ENCODE measurements around the gene USP6. TPM values are rescaled to one million over a fixed set of nuclear protein-coding genes. Genes with fewer than 3 reads are reported as not detected.
"Not testable (repeated sequence)": the region's sequence is repeated elsewhere in the genome, so short reads cannot be mapped to it uniquely, and the experiment has no call there.

Gene USP6
- total RNA-seq, 1 experiment from 2014 or later, result 0.11 TPM

- H3K4me2 ChIP-seq, result no peak overlapping the region
- ChIA-PET CTCF (no interaction called here), POLR2A (ENCODE audit: unreplicated experiment) (no interaction called here)
- no peaks in the 10 kb centered on the region for H3K36me3 ChIP-seq (ENCODE audit: low read depth)
- DNase-seq, result no peak
- H4K20me1 ChIP-seq (ENCODE audit: insufficient read depth), result no peaks in the 10 kb centered on the region
- peaks cover 96% of the 10 kb centered on the region for H3K27me3 ChIP-seq (ENCODE audit: insufficient read depth, low read depth)
- no peaks in the 10 kb centered on the region for H3K79me2 ChIP-seq (ENCODE audit: low read depth)
- no peaks in the 10 kb centered on the region for H3K9me2 ChIP-seq (ENCODE audit: insufficient read depth)
- H2AFZ ChIP-seq, result no peak overlapping the region
- no peak for TF ChIP-seq CTCF (conservative IDR thresholded peaks at IDR 0.05)
- TF ChIP-seq EZH2 (IDR thresholded peaks at IDR 0.05; ENCODE audit: low read depth), result no peak
- H3K9me3 ChIP-seq (ENCODE audit: insufficient read depth, low read depth), result no peaks in the 10 kb centered on the region
- H3K27ac ChIP-seq, result no peak overlapping the region
- intact Hi-C loops (cut with micrococcal nuclease; ENCODE audit: unreplicated experiment), result no loop called here
- H3K4me1 ChIP-seq (replicated peaks; ENCODE audit: insufficient read depth), result no peaks in the 10 kb centered on the region
- H3K4me3 ChIP-seq, result no peak overlapping the region
- no peaks in the 10 kb centered on the region for H3F3A ChIP-seq (ENCODE audit: insufficient read depth, low read depth)
- no TSS peak for BruUV-seq (replicated peaks)
Measured at GRCh38 chr17:5131146-5131715, 15.4 kb downstream of the USP6 start.

GRCh38 chr17:5131799-5132502, 16.1 kb downstream of the USP6 start:
- H3K9me3 ChIP-seq (ENCODE audit: insufficient read depth, low read depth); H3K4me1 ChIP-seq (replicated peaks; ENCODE audit: insufficient read depth); H4K20me1 ChIP-seq (ENCODE audit: insufficient read depth); H3F3A ChIP-seq (ENCODE audit: insufficient read depth, low read depth); DNase-seq; CTCF ChIA-PET; H3K4me3 ChIP-seq; H3K9me2 ChIP-seq (ENCODE audit: insufficient read depth); H3K27ac ChIP-seq; H3K36me3 ChIP-seq (ENCODE audit: low read depth); H3K4me2 ChIP-seq; intact Hi-C loops (cut with micrococcal nuclease; ENCODE audit: unreplicated experiment); POLR2A ChIA-PET (ENCODE audit: unreplicated experiment); H2AFZ ChIP-seq; BruUV-seq (replicated peaks); H3K79me2 ChIP-seq (ENCODE audit: low read depth): not testable (repeated sequence)
- H3K27me3 ChIP-seq (ENCODE audit: insufficient read depth, low read depth), result peaks cover 98% of the 10 kb centered on the region

GRCh38 chr17:5132503-5133225, 16.8 kb downstream of the USP6 start:
- POLR2A ChIA-PET (ENCODE audit: unreplicated experiment); H3K36me3 ChIP-seq (ENCODE audit: low read depth); intact Hi-C loops (cut with micrococcal nuclease; ENCODE audit: unreplicated experiment); H3K4me2 ChIP-seq; H2AFZ ChIP-seq; H3K79me2 ChIP-seq (ENCODE audit: low read depth); CTCF ChIA-PET; H3K9me3 ChIP-seq (ENCODE audit: insufficient read depth, low read depth); H4K20me1 ChIP-seq (ENCODE audit: insufficient read depth); H3K4me3 ChIP-seq; H3K4me1 ChIP-seq (replicated peaks; ENCODE audit: insufficient read depth); BruUV-seq (replicated peaks); DNase-seq; H3K9me2 ChIP-seq (ENCODE audit: insufficient read depth); H3K27ac ChIP-seq; H3F3A ChIP-seq (ENCODE audit: insufficient read depth, low read depth): not testable (repeated sequence)
- H3K27me3 ChIP-seq (ENCODE audit: insufficient read depth, low read depth), result peaks cover 98% of the 10 kb centered on the region

- Histone ChIP-seq H3K79me2 (ENCODE audit: low read depth) (no peaks in the 10 kb centered on the region), H3K9me2 (ENCODE audit: insufficient read depth) (no peaks in the 10 kb centered on the region), H3K27ac (no peak overlapping the region), H3F3A (ENCODE audit: insufficient read depth, low read depth) (no peaks in the 10 kb centered on the region), H3K4me1 (replicated peaks; ENCODE audit: insufficient read depth) (no peaks in the 10 kb centered on the region), H4K20me1 (ENCODE audit: insufficient read depth) (no peaks in the 10 kb centered on the region), H3K36me3 (ENCODE audit: low read depth) (no peaks in the 10 kb centered on the region), H3K27me3 (ENCODE audit: insufficient read depth, low read depth) (peaks cover 98% of the 10 kb centered on the region), H3K4me2 (no peak overlapping the region), H3K9me3 (ENCODE audit: insufficient read depth, low read depth) (no peaks in the 10 kb centered on the region), H3K4me3 (no peak overlapping the region), H2AFZ (no peak overlapping the region)
- BruUV-seq (replicated peaks), result no TSS peak
- CTCF ChIA-PET, result no interaction called here
- intact Hi-C loops (cut with micrococcal nuclease; ENCODE audit: unreplicated experiment), result no loop called here
- TF ChIP-seq EZH2 (IDR thresholded peaks at IDR 0.05; ENCODE audit: low read depth), result no peak
- TF ChIP-seq CTCF (conservative IDR thresholded peaks at IDR 0.05), result no peak
- POLR2A ChIA-PET (ENCODE audit: unreplicated experiment), result interaction anchor here (0.6 kb wide), 1 partner anchor 1627 kb away, joined by 22 read pairs; no protein-coding TSS in a partner anchor
- DNase-seq, result no peak
Measured at GRCh38 chr17:5133311-5133710, 17.5 kb downstream of the USP6 start.

GRCh38 chr17:5133961-5134360, 18.1 kb downstream of the USP6 start:
- DNase-seq; H2AFZ ChIP-seq; intact Hi-C loops (cut with micrococcal nuclease; ENCODE audit: unreplicated experiment); H3K4me1 ChIP-seq (replicated peaks; ENCODE audit: insufficient read depth); CTCF ChIA-PET; BruUV-seq (replicated peaks); H3K9me2 ChIP-seq (ENCODE audit: insufficient read depth); H3F3A ChIP-seq (ENCODE audit: insufficient read depth, low read depth); H4K20me1 ChIP-seq (ENCODE audit: insufficient read depth); H3K4me2 ChIP-seq; H3K27ac ChIP-seq; H3K9me3 ChIP-seq (ENCODE audit: insufficient read depth, low read depth); H3K4me3 ChIP-seq; H3K79me2 ChIP-seq (ENCODE audit: low read depth); H3K36me3 ChIP-seq (ENCODE audit: low read depth): not testable (repeated sequence)
- peaks cover 95% of the 10 kb centered on the region for H3K27me3 ChIP-seq (ENCODE audit: insufficient read depth, low read depth)
- POLR2A ChIA-PET (ENCODE audit: unreplicated experiment), result interaction anchor here (0.6 kb wide), 1 partner anchor 1626 kb away, joined by 22 read pairs; no protein-coding TSS in a partner anchor
